ENCODE data around the gene VMAC.

- TF ChIP-seq MXD1 (CRISPR knock-in tag; IDR thresholded peaks at IDR 0.05; ENCODE audit: borderline replicate concordance, poor library complexity, severe bottlenecking): no peak
- no peak for TF ChIP-seq POLR2A (conservative IDR thresholded peaks at IDR 0.05)
- TF ChIP-seq, protein P1, sequence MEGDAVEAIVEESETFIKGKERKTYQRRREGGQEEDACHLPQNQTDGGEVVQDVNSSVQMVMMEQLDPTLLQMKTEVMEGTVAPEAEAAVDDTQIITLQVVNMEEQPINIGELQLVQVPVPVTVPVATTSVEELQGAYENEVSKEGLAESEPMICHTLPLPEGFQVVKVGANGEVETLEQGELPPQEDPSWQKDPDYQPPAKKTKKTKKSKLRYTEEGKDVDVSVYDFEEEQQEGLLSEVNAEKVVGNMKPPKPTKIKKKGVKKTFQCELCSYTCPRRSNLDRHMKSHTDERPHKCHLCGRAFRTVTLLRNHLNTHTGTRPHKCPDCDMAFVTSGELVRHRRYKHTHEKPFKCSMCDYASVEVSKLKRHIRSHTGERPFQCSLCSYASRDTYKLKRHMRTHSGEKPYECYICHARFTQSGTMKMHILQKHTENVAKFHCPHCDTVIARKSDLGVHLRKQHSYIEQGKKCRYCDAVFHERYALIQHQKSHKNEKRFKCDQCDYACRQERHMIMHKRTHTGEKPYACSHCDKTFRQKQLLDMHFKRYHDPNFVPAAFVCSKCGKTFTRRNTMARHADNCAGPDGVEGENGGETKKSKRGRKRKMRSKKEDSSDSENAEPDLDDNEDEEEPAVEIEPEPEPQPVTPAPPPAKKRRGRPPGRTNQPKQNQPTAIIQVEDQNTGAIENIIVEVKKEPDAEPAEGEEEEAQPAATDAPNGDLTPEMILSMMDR (IDR thresholded peaks at IDR 0.05 in 2 of 3, conservative IDR thresholded peaks at IDR 0.05 in 1 of 3; ENCODE audit: insufficient read depth in 2 of 3, low read depth in 1 of 3, low read length in 3 of 3): no peak
- TF ChIP-seq, protein P2, sequence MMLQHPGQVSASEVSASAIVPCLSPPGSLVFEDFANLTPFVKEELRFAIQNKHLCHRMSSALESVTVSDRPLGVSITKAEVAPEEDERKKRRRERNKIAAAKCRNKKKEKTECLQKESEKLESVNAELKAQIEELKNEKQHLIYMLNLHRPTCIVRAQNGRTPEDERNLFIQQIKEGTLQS (IDR thresholded peaks at IDR 0.05): no peak
- TF ChIP-seq, protein P2 (CRISPR knock-in tag; conservative IDR thresholded peaks at IDR 0.05): no peak
- TF ChIP-seq RAD51 (IDR thresholded peaks at IDR 0.05; ENCODE audit: borderline replicate concordance, low read depth): peak; percentile 66; the same call in 1 of the 2 replicates
- no peak for TF ChIP-seq PHB (CRISPR knock-in tag; IDR thresholded peaks at IDR 0.05)
- TF ChIP-seq, protein P3, sequence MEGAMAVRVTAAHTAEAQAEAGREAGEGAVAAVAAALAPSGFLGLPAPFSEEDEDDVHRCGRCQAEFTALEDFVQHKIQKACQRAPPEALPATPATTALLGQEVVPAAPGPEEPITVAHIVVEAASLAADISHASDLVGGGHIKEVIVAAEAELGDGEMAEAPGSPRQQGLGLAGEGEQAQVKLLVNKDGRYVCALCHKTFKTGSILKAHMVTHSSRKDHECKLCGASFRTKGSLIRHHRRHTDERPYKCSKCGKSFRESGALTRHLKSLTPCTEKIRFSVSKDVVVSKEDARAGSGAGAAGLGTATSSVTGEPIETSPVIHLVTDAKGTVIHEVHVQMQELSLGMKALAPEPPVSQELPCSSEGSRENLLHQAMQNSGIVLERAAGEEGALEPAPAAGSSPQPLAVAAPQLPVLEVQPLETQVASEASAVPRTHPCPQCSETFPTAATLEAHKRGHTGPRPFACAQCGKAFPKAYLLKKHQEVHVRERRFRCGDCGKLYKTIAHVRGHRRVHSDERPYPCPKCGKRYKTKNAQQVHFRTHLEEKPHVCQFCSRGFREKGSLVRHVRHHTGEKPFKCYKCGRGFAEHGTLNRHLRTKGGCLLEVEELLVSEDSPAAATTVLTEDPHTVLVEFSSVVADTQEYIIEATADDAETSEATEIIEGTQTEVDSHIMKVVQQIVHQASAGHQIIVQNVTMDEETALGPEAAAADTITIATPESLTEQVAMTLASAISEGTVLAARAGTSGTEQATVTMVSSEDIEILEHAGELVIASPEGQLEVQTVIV (CRISPR knock-in tag; IDR thresholded peaks at IDR 0.05; ENCODE audit: borderline replicate concordance): no peak
- no peak for TF ChIP-seq ZFPM2 (CRISPR knock-in tag; IDR thresholded peaks at IDR 0.05)
Observed at GRCh38 chr19:5857203-5858081, 47.2 kb upstream of the VMAC start.
